K562 (cell line): Measurements from ENCODE around the gene CHCHD4. TPM values are rescaled to one million over a fixed set of nuclear protein-coding genes. Genes with fewer than 3 reads are reported as not detected.

ENCODE experiments used
- ATAC-seq: fragments of 200-7000 bp; cut with Tn5 transposase; 3 replicates; pipeline ENCODE4 v1.9.1; 2020; ENCODE audit warnings: moderate library complexity
- BruUV-seq: library from RNA; stranded (reverse); fragments of 400-500 nt; replicated peaks from 2 replicates; lab custom pipeline; 2021; lab: Mats Ljungman, UMichigan
- CTCF ChIA-PET: fragments of 300-600 bp; formaldehyde crosslinking; extraction: SDS; loops from one replicate; lab custom pipeline; 2021; ENCODE audit warnings: low intra/inter-chr PET ratio; lab: Yijun Ruan, JAX
- POLR2A ChIA-PET: fragments of 300-600, 350-650 bp; sonication (Branson Sonifier 250); formaldehyde crosslinking; extraction: SDS; loops from one replicate; lab custom pipeline; 2021; ENCODE audit warnings: antibody characterized with exemption, inconsistent platforms; lab: Yijun Ruan, JAX
- DNase-seq, 4 experiments: peaks; one replicate each; pipeline versions ENCODE4 v3.0.0 to v3.0.0-alpha.2; 2011 to 2018; ENCODE audit warnings: low spot score in 3 of 4, mixed read lengths in 3 of 4; ENCODE audit errors: extremely low read depth in 1 of 4
- FAIRE-seq: peaks from 2 replicates; lab custom pipeline; 2011; peaks lifted over from hg19 to GRCh38; lab: Jason Lieb, UNC
- H2AFZ ChIP-seq: 2 replicates; pipeline ENCODE4 v1.6.0; 2011; ENCODE audit warnings: low read depth, low read length, control low read depth, inconsistent platforms
- H3K27ac ChIP-seq: fragments of 200-600 bp; 3 replicates; pipeline ENCODE4 v1.8.0; 2011; ENCODE audit warnings: low read depth, mild to moderate bottlenecking, control low read depth, inconsistent platforms, low read length, moderate library complexity, mixed read lengths; ENCODE audit errors: extremely low read depth
- H3K27me3 ChIP-seq, 2 experiments: fragments of 300-600 bp in 1 of 2; 2 replicates in 1 of 2; 3 replicates in 1 of 2; pipeline versions ENCODE4 v1.6.0 to v1.8.0; 2011; ENCODE audit warnings: inconsistent platforms in 2 of 2, low read length in 2 of 2, mild to moderate bottlenecking in 1 of 2, mixed read lengths in 1 of 2, moderate library complexity in 1 of 2; ENCODE audit not compliant: control insufficient read depth in 2 of 2, insufficient read depth in 2 of 2
- H3K36me3 ChIP-seq: fragments of 300-600 bp; 3 replicates; pipeline ENCODE4 v1.8.0; 2011; ENCODE audit warnings: mild to moderate bottlenecking, low read length, inconsistent platforms; ENCODE audit not compliant: control insufficient read depth, insufficient read depth
- H3K4me1 ChIP-seq, 2 experiments: fragments of 200-600 bp in 1 of 2; replicated peaks in 1 of 2; 2 replicates in 1 of 2; 3 replicates in 1 of 2; pipeline versions ENCODE4 v1.5.1 to v1.8.0; 2011; ENCODE audit warnings: inconsistent platforms in 2 of 2, low read length in 2 of 2, mild to moderate bottlenecking in 1 of 2, mixed read lengths in 1 of 2, moderate library complexity in 1 of 2; ENCODE audit not compliant: control insufficient read depth in 2 of 2, insufficient read depth in 2 of 2
- H3K4me2 ChIP-seq: 2 replicates; pipeline ENCODE4 v1.6.1; 2011; ENCODE audit warnings: low read length, control low read depth, inconsistent platforms, mixed read lengths; ENCODE audit not compliant: insufficient read depth
- H3K4me3 ChIP-seq: fragments of 200-600 bp; sonication (generic), shearing (Covaris generic); 2 replicates; pipeline ENCODE4 v1.5.1; 2016; ENCODE audit warnings: control low read depth, inconsistent platforms
- H3K79me2 ChIP-seq: fragments of 200-600 bp; 3 replicates; pipeline ENCODE4 v1.8.0; 2011; ENCODE audit warnings: low read length, inconsistent platforms; ENCODE audit not compliant: control insufficient read depth, insufficient read depth
- H3K9ac ChIP-seq, 2 experiments: 2 replicates each; pipeline versions ENCODE4 v1.6.0 to v1.6.1; 2011; ENCODE audit warnings: low read depth in 2 of 2, low read length in 2 of 2, control low read depth in 1 of 2, inconsistent platforms in 1 of 2, mild to moderate bottlenecking in 1 of 2, mixed read lengths in 1 of 2; ENCODE audit not compliant: insufficient read depth in 1 of 2
- H3K9me1 ChIP-seq: one replicate; pipeline ENCODE4 v1.6.0; 2011; ENCODE audit warnings: inconsistent platforms, mild to moderate bottlenecking, low read length, moderate library complexity; ENCODE audit not compliant: control insufficient read depth, insufficient read depth
- H3K9me3 ChIP-seq: replicated peaks from 2 replicates; pipeline ENCODE4 v1.5.1; 2011; ENCODE audit warnings: low read depth, low read length, inconsistent platforms; ENCODE audit not compliant: control insufficient read depth, insufficient read depth
- H4K20me1 ChIP-seq: replicated peaks from 2 replicates; pipeline ENCODE4 v1.6.1; 2011; ENCODE audit warnings: low read length, inconsistent platforms, mixed read lengths; ENCODE audit not compliant: control insufficient read depth, insufficient read depth
- MEIS2 ChIP-seq: fragments of 450-650 bp; IDR thresholded peaks from 2 replicates; pipeline ENCODE4 v1.6.1; 2014; ENCODE audit warnings: mild to moderate bottlenecking; ENCODE audit not compliant: partially characterized antibody
- REST ChIP-seq, 2 experiments: fragments of 450-650 bp; formaldehyde crosslinking in 1 of 2; IDR thresholded peaks; 2 replicates each; pipeline versions ENCODE4 v1.4.0 to v1.6.1; 2014 to 2020; ENCODE audit warnings: mild to moderate bottlenecking in 2 of 2, borderline replicate concordance in 1 of 2, low read depth in 1 of 2
- TSC22D4 ChIP-seq: fragments of 450-650 bp; IDR thresholded peaks from 2 replicates; pipeline ENCODE4 v1.6.1; 2016; ENCODE audit warnings: missing genetic modification characterization, missing biosample characterization, control low read depth
- WGBS: fragments of 100-300 bp; shearing (Covaris generic); methylation state at CpG from one replicate; pipeline ENCODE4 v1.1.6; 2016; ENCODE audit warnings: low coverage, mixed read lengths; ENCODE audit not compliant: insufficient coverage; ENCODE audit errors: missing lambda C conversion rate; 5-methylcytosine and 5-hydroxymethylcytosine counted together
- in situ Hi-C: fragments of 300-500 bp; cut with MboI; formaldehyde crosslinking; loops from 4 replicates; pipeline ENCODE4 v1.15.0; 2018; ENCODE audit warnings: inconsistent platforms, mixed read lengths
- intact Hi-C: fragments of 100-400 bp; cut with micrococcal nuclease; formaldehyde crosslinking; loops from 2 replicates; pipeline ENCODE4 v1.14.2; 2022
- polyA plus RNA-seq, 8 experiments: library from polyadenylated mRNA; depleted of rRNA in 4 of 8; stranded (reverse) in 5 of 8; unstranded in 3 of 8; fragments of >200 nt; fragmentation: Nextera tagmentation in 2 of 8; fragmentation: Illumina TruSeq in 1 of 8; extraction: Ambion mirVana in 2 of 8; extraction: Trizol in 1 of 8; gene quantifications; 2 replicates each; pipeline versions ENCODE4 v1.2.1 to v1.2.3, GENCODE V29; 2011 to 2014; ENCODE audit warnings: inconsistent platforms in 1 of 8, missing spikeins in 1 of 8
- total RNA-seq, 7 experiments: library from RNA; depleted of rRNA in 6 of 7; stranded (reverse); fragments of >200 nt in 6 of 7; fragmentation: Illumina TruSeq in 2 of 7; extraction: Trizol in 2 of 7; gene quantifications; 2 replicates each; pipeline versions ENCODE4 v1.2.1 to v1.2.3, GENCODE V29; 2011 to 2021; ENCODE audit warnings: low replicate concordance in 1 of 7
- TF ChIP-seq, protein P1 (sequence below): fragments of 450-650 bp; IDR thresholded peaks from 2 replicates; pipeline ENCODE4 v1.6.1; 2016

The CHCHD4 gene
- total and polyA plus RNA-seq, 9 of the 15 experiments (the other 6 are each of a cell fraction or from before 2014, with no cell fraction given) = 55.4 to 225 (median 77.2) TPM

- POLR2A ChIA-PET = interaction anchor here (0.7 to 1.0 kb wide), 2 partner anchors 47 to 51 kb away, joined by 3 to 5 read pairs; partner anchors contain the start of genes CHCHD4 and TMEM43
- in situ Hi-C loops = no loop called here
These were observed 47.8 kb upstream of the CHCHD4 start for GRCh38 chr3:14172496-14172895.

More at GRCh38 chr3:14172496-14172895, 47.8 kb upstream of the CHCHD4 start:
- CTCF ChIA-PET = interaction anchor here (0.6 kb wide), 1 partner anchor 328 kb away, joined by 3 read pairs; no protein-coding TSS in a partner anchor
- H2AFZ ChIP-seq = no peak overlapping the region
- intact Hi-C loops = no loop called here
- H3K9me3 ChIP-seq = no peaks in the 10 kb centered on the region
- WGBS = 78% methylated on average over 5 of the region's 5 CpGs
- no peaks in the 10 kb centered on the region for H3K9me1 ChIP-seq
- H3K79me2 ChIP-seq = peaks cover 40% of the 10 kb centered on the region
- H3K27ac ChIP-seq = no peak overlapping the region
- H3K36me3 ChIP-seq = peaks cover 62% of the 10 kb centered on the region
- ATAC-seq (no peak), FAIRE-seq (no peak), DNase-seq (no peak)
- no peak overlapping the region for H3K4me3 ChIP-seq
- no peak overlapping the region for H3K4me2 ChIP-seq
- peaks cover 5 to 24% of the 10 kb centered on the region in 2 experiments for H3K4me1 ChIP-seq
- TF ChIP-seq, protein P1, sequence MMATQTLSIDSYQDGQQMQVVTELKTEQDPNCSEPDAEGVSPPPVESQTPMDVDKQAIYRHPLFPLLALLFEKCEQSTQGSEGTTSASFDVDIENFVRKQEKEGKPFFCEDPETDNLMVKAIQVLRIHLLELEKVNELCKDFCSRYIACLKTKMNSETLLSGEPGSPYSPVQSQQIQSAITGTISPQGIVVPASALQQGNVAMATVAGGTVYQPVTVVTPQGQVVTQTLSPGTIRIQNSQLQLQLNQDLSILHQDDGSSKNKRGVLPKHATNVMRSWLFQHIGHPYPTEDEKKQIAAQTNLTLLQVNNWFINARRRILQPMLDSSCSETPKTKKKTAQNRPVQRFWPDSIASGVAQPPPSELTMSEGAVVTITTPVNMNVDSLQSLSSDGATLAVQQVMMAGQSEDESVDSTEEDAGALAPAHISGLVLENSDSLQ = peak; percentile 65
- TF ChIP-seq REST (IDR thresholded peaks at IDR 0.05; ENCODE audit: borderline replicate concordance) (peak; percentile 61), REST (CRISPR knock-in tag; IDR thresholded peaks at IDR 0.05; ENCODE audit: low read depth) (no peak), TSC22D4 (tag) (no peak), MEIS2 (peak; percentile 67)
- H4K20me1 ChIP-seq = no peaks in the 10 kb centered on the region
- no TSS peak for BruUV-seq
- no peaks in the 10 kb centered on the region for H3K27me3 ChIP-seq
- H3K9ac ChIP-seq = no peak overlapping the region
